Heart left ventricle (tissue), 16 donors: ENCODE results near the gene PUM1. TPM values are rescaled to one million over a fixed set of nuclear protein-coding genes. Genes with fewer than 3 reads are reported as not detected.

Experiments
- ATAC-seq, 4 donors: fragments of 200-7000 bp; cut with Tn5 transposase; one replicate each; pipeline ENCODE4 v1.9.1; 2020 to 2022; ENCODE audit warnings: moderate library complexity in 4 of 4, mild to moderate bottlenecking in 3 of 4, moderate number of reproducible peaks in 1 of 4
- DNase-seq, 5 donors: peaks; one replicate each; pipeline ENCODE4 v3.0.0-alpha.2; 2020
- H3K27ac ChIP-seq, 12 donors: fragments of 200-600 bp; sonication (generic) in 4 of 12; one replicate each; pipeline versions ENCODE4 v1.5.0 to v1.8.0; 2016 to 2022; ENCODE audit warnings: mild to moderate bottlenecking in 2 of 12
- H3K27me3 ChIP-seq, 9 donors: fragments of 200-600 bp; sonication (generic) in 2 of 9; one replicate each; pipeline versions ENCODE4 v1.5.1 to v1.8.0; 2016 to 2022; ENCODE audit warnings: mild to moderate bottlenecking in 3 of 9
- H3K36me3 ChIP-seq, 9 donors: fragments of 200-600 bp; sonication (generic) in 2 of 9; one replicate each; pipeline versions ENCODE4 v1.5.0 to v1.8.0; 2018 to 2022; ENCODE audit warnings: mild to moderate bottlenecking in 2 of 9
- H3K4me1 ChIP-seq, 12 donors: fragments of 200-600 bp; sonication (generic) in 4 of 12; one replicate each; pipeline versions ENCODE4 v1.5.0 to v1.8.0; 2016 to 2022; ENCODE audit warnings: mild to moderate bottlenecking in 3 of 12
- H3K4me3 ChIP-seq, 12 donors: fragments of 200-600 bp; sonication (generic) in 4 of 12; one replicate each; pipeline versions ENCODE4 v1.5.0 to v1.8.0; 2017 to 2022; ENCODE audit warnings: mild to moderate bottlenecking in 9 of 12, moderate library complexity in 4 of 12
- H3K9me3 ChIP-seq, 12 donors: fragments of 200-600 bp; sonication (generic) in 4 of 12; one replicate each; pipeline versions ENCODE4 v1.5.0 to v1.8.0; 2016 to 2022; ENCODE audit warnings: mild to moderate bottlenecking in 1 of 12
- POLR2A ChIP-seq, 2 donors: fragments of 450-650 bp; IDR thresholded peaks; one replicate each; pipeline ENCODE4 v1.6.1; 2017; ENCODE audit warnings: antibody characterized with exemption in 2 of 2, mild to moderate bottlenecking in 2 of 2, moderate library complexity in 2 of 2
- WGBS, 4 donors: extraction: QIAGEN DNeasy Blood & Tissue Kit in 2 of 4; methylation state at CpG; one replicate each; pipeline versions ENCODE4 v1.1.5 to v1.1.7; 2013 to 2018; 5-methylcytosine and 5-hydroxymethylcytosine counted together
- intact Hi-C, 10 donors: fragments of 100-400 bp; cut with DNase I; formaldehyde crosslinking; loops; one replicate each; pipeline versions ENCODE4 v1.11.1 to v1.14.2; 2022
- polyA plus RNA-seq, 2 donors: library from polyadenylated mRNA; stranded (reverse); fragments of 200-250 nt; gene quantifications; one replicate each; pipeline ENCODE4 v1.2.3, GENCODE V29; 2013
- total RNA-seq, 9 donors: library from RNA; depleted of rRNA in 2 of 9; stranded (reverse); fragments of >200 nt in 2 of 9; fragmentation: NEBNext Ultra II Directional in 3 of 9; extraction: Animal tissue kit (Norgen Biotek cat#: 25700) in 3 of 9; gene quantifications; one replicate each; pipeline versions ENCODE4 v1.1.0 to v1.2.4, GENCODE V29; 2016 to 2023
- TF ChIP-seq, protein P1 (sequence below), 12 donors: fragments of 200-600 bp; sonication (generic) in 4 of 12; IDR thresholded peaks; one replicate each; pipeline versions ENCODE4 v1.5.0 to v1.8.0; 2018 to 2022; ENCODE audit warnings: antibody characterized with exemption in 12 of 12, mild to moderate bottlenecking in 5 of 12
- donor health status: ischemic (EF 13 %, LVEDD 7.1; RV severe dilation, severe dysfunction).
- donor health status: healthy with polysubstance abuse.
- donor health status: DM: no; HTN: yes; CAD: no.
- donor health status: DM: no; HTN: no; CAD: no.
- donor health status: ischemic (EF 25% LVEDD 6.9; RV normal size, moderate dysfunction).
- donor health status: ischemic (EF 25% LVEDD 5.7; RV mildly dilated, moderate dysfunction).
- donor health status: healthy.
- donor health status: DM: yes; HTN: yes; CAD: no.
- donor health status: ischemic (EF 35%, LVEDD 5.7; RV mildly dilated, moderate dysfunction).
- donor health status: nonischemic (EF 11% LVEDD 7.7; RV severe dilation, severe dysfunction).
- donor health status: DM: yes; HTN: yes; CAD: no.
- donor health status: PGD.
- donor health status: ischemic (EF 29% LVEDD 5.4; RV normal size, mild dysfunction).
- donor health status: nonischemic (EF 23%, LVEDD 6.1; RV moderate dilation, normal function).

The PUM1 gene
- total and polyA plus RNA-seq, 11 donors, result 19.2 to 96.3 (median 70.7) TPM

DNA sequence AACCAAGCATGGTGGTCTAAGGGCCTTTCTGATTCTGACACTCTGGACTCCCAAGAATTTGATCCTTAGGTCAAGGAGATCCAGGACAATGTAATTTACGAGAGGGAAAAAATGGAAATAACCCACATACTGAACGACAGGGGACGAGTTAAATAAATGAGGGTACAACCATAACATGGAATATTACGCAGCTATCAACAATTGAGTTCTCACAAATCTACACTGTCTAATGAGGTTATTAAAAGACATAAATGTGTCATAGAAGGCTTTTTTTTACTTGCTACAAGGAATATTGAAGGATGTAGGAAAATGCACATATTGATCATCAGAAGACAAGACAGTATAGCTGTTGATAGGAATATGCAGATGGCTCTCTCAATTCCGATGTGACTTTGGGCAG, 180.8 kb downstream of the PUM1 start:
- WGBS, 4 donors, result 88 to 97% (median 94%) methylated on average over 5 of the region's 5 CpGs
- intact Hi-C loops, result loop anchor here in 1 of 10 donors (5.0 kb wide), 1 partner anchor 62 kb away; no protein-coding TSS in a partner anchor

DNA sequence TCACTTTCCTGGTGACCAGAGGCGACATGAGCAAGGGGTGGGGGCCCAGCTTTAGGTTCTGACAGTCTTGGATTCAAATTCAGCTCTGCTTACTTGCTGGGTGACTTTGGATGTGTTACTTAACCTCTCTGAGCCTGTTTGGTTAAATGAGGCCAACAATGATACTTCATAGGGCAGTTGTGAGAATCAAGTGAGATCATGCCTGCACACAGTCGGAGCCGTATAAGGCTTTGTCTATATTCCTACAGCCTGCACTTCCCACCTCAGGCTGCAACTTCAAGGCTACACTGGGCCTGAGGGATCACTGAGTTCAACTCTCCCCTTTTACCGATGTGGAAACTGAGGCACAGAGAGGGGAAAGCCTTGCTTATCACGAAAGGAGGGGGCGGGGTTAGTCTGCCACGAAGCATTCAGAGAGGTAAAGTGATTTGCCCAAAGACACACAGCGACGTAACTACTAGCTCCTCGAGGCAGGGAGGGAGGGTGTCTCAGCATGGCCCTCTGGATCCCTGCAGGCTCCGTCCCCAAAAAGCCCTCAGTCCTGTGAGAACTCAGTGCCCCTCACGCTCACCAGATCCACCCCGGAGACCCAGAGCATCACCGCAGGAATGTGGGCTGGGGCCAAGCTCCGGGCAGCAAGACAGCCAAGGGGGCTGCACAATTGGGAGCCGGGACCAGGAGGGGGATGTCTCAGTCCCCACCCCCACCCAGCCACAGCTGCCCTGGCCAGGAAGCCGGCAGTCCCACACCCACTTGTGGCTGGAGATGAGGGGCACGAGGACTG, 181.9 kb downstream of the PUM1 start:
- ATAC-seq (no peak), DNase-seq (no peak)
- no peak overlapping the region for H3K4me3 ChIP-seq
- H3K27me3 ChIP-seq, result no peaks in the 10 kb centered on the region
- H3K36me3 ChIP-seq, result no peaks in the 10 kb centered on the region
- TF ChIP-seq POLR2A (IDR thresholded peaks at IDR 0.05), result no peak
- TF ChIP-seq, protein P1, sequence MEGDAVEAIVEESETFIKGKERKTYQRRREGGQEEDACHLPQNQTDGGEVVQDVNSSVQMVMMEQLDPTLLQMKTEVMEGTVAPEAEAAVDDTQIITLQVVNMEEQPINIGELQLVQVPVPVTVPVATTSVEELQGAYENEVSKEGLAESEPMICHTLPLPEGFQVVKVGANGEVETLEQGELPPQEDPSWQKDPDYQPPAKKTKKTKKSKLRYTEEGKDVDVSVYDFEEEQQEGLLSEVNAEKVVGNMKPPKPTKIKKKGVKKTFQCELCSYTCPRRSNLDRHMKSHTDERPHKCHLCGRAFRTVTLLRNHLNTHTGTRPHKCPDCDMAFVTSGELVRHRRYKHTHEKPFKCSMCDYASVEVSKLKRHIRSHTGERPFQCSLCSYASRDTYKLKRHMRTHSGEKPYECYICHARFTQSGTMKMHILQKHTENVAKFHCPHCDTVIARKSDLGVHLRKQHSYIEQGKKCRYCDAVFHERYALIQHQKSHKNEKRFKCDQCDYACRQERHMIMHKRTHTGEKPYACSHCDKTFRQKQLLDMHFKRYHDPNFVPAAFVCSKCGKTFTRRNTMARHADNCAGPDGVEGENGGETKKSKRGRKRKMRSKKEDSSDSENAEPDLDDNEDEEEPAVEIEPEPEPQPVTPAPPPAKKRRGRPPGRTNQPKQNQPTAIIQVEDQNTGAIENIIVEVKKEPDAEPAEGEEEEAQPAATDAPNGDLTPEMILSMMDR (IDR thresholded peaks at IDR 0.05), result no peak
- H3K4me1 ChIP-seq, result peaks cover 0 to 51% (median 16%) of the 10 kb centered on the region in 12 donors
- whole genome bisulfite sequencing, 4 donors, result 74 to 89% (median 81%) methylated on average over 16 to 18 of the region's 18 CpGs
- H3K27ac ChIP-seq, result peak overlapping the region in 1 of 12 donors; percentile 85
- intact Hi-C loops, result no loop called here
- no peaks in the 10 kb centered on the region for H3K9me3 ChIP-seq

More for the DNA sequence above, 180.8 kb downstream of the PUM1 start:
- ATAC-seq (no peak), DNase-seq (no peak)
- Histone ChIP-seq H3K36me3 (no peaks in the 10 kb centered on the region), H3K9me3 (no peaks in the 10 kb centered on the region), H3K4me3 (no peak overlapping the region), H3K27me3 (no peaks in the 10 kb centered on the region), H3K4me1 (peaks cover 0 to 53% (median 24%) of the 10 kb centered on the region in 12 donors), H3K27ac (peak overlapping the region in 1 of 12 donors; percentile 88)
- TF ChIP-seq POLR2A (IDR thresholded peaks at IDR 0.05), result no peak
- TF ChIP-seq, protein P1 (IDR thresholded peaks at IDR 0.05), result no peak

- no peaks in the 10 kb centered on the region for H3K27me3 ChIP-seq
- H3K36me3 ChIP-seq, result no peaks in the 10 kb centered on the region
- no peaks in the 10 kb centered on the region for H3K9me3 ChIP-seq
- peak in 1 of 5 donors; percentile 11 for DNase-seq
- no peak for TF ChIP-seq POLR2A (IDR thresholded peaks at IDR 0.05)
- TF ChIP-seq, protein P1 (IDR thresholded peaks at IDR 0.05), result no peak
- intact Hi-C loops, result no loop called here
- 84 to 88% (median 85%) methylated on average over 14 of the region's 14 CpGs for WGBS, 4 donors
- H3K27ac ChIP-seq, result peak overlapping the region in 1 of 12 donors; percentile 85
- no peak for ATAC-seq
- peaks cover 0 to 50% (median 14%) of the 10 kb centered on the region in 12 donors for H3K4me1 ChIP-seq
- no peak overlapping the region for H3K4me3 ChIP-seq
Observed at GRCh38 chr1:30882678-30883388, 182.7 kb downstream of the PUM1 start.

Other genes with a start within 250 kb of the PUM1 start
- 10 to 100 TPM; 16.8 to 83.4 (median 29.5) TPM for gene SDC3, start 157.0 kb downstream of the PUM1 start, total RNA-seq
- gene SDC3, start 157.0 kb downstream of the PUM1 start, polyA plus RNA-seq, result 10 to 100 TPM; 22.0 to 24.6 TPM
- under 1 TPM in 3 of 9 donors, not detected in 6; 0.14 to 0.31 (median 0.21) TPM for gene NKAIN1, start 174.2 kb upstream of the PUM1 start, total RNA-seq
- gene NKAIN1, start 174.2 kb upstream of the PUM1 start, polyA plus RNA-seq, result not detected
- 10 to 100 TPM; 15.8 to 26.0 (median 17.6) TPM for gene SNRNP40, start 231.1 kb upstream of the PUM1 start, total RNA-seq
- 10 to 100 TPM in 1 of 2 donors, 1 to 10 TPM in 1; 8.6 to 18.3 TPM for gene SNRNP40, start 231.1 kb upstream of the PUM1 start, polyA plus RNA-seq
- 10 to 100 TPM; 10.1 to 15.5 (median 11.7) TPM for gene ZCCHC17, start 231.3 kb upstream of the PUM1 start, total RNA-seq
- 10 to 100 TPM; 15.4 to 29.5 TPM for gene ZCCHC17, start 231.3 kb upstream of the PUM1 start, polyA plus RNA-seq